ENCODE measurements around the gene TMPRSS5. TPM values are rescaled to one million over a fixed set of nuclear protein-coding genes. Genes with fewer than 3 reads are reported as not detected.

TMPRSS5 gene
- total and polyA plus RNA-seq, 10 of the 15 experiments (the other 5 are each of a cell fraction or from before 2014, with no cell fraction given) = 0.05 to 0.85 (median 0.34) TPM; not detected in 2

DNA sequence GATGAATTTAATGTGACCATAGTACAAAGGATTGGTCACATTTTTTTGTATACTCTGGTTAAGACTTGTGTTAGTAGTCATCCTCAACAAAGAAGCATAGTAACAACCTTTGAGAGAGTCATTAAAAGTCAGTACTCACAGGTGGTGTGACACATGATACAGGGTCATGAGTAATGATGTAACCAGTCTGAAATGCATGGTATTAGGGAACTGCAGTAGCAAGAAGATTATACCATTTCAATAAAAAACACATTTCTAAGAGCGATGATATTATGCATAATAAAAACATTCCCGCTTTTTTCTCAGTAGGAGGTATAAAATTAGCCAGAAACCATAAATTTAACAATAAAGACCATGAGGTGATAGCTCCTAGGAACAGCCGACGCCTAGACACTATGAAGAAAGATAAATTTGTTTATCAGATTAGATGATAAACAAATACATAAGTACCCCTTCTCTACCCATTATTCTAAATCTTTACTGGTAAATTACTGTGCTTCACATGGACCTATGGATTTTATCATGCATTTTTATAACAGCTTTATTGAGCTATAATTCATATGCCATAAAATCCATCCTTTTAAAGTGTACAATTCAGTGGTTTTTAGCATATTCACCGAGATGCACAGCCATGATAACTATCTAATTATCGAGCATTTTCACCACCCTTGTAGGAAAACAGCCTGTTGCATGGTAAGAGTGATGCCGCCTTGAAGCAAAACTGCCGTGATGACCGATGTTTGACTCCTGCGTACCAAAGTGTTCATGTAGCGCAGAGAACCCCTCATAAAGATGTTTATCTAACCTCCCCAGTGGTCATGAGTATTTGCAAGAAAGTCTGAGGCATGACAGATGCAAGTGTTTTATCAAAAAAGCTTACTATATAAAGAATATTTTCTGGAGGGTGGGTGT, 41.8 kb downstream of the TMPRSS5 start (continued):
- TF ChIP-seq, protein P1, sequence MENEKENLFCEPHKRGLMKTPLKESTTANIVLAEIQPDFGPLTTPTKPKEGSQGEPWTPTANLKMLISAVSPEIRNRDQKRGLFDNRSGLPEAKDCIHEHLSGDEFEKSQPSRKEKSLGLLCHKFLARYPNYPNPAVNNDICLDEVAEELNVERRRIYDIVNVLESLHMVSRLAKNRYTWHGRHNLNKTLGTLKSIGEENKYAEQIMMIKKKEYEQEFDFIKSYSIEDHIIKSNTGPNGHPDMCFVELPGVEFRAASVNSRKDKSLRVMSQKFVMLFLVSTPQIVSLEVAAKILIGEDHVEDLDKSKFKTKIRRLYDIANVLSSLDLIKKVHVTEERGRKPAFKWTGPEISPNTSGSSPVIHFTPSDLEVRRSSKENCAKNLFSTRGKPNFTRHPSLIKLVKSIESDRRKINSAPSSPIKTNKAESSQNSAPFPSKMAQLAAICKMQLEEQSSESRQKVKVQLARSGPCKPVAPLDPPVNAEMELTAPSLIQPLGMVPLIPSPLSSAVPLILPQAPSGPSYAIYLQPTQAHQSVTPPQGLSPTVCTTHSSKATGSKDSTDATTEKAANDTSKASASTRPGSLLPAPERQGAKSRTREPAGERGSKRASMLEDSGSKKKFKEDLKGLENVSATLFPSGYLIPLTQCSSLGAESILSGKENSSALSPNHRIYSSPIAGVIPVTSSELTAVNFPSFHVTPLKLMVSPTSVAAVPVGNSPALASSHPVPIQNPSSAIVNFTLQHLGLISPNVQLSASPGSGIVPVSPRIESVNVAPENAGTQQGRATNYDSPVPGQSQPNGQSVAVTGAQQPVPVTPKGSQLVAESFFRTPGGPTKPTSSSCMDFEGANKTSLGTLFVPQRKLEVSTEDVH (IDR thresholded peaks at IDR 0.05; ENCODE audit: low read depth, partially characterized antibody) = no peak

DNA sequence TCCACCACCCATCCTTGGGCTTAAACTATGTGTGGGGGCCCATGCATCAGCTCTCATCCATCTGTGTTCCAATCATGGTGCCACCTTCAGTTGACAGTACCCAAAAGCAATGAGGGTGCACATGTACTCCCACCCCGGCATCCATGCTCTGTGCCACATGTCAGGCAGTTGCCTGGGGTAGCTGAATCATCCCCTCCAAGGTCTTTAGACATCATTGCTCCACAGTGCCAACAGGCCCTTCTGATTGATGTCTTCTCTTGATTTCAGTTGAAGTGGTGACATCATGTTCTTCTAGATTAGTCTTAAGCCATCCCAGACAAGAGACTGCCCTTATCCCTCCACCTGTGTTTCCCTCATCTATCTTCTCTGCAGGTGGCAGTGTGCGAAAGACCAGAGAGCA, 42.5 kb downstream of the TMPRSS5 start:
- no peak for TF ChIP-seq SMC3 (IDR thresholded peaks at IDR 0.05; ENCODE audit: borderline replicate concordance, low read length)
- no peak for TF ChIP-seq SIX5 (IDR thresholded peaks at IDR 0.05; ENCODE audit: low read depth, low read length, severe bottlenecking)
- TF ChIP-seq RB1 (IDR thresholded peaks at IDR 0.05; ENCODE audit: borderline replicate concordance) = no peak
- TF ChIP-seq NFIC (IDR thresholded peaks at IDR 0.05; ENCODE audit: low read depth, low read length) = no peak
- no peak for TF ChIP-seq JUNB (IDR thresholded peaks at IDR 0.05)
- no peak for TF ChIP-seq RCOR1 (conservative IDR thresholded peaks at IDR 0.05; ENCODE audit: low read depth, low read length)
- no peak for TF ChIP-seq NFYB (IDR thresholded peaks at IDR 0.05; ENCODE audit: insufficient read depth, low read depth, low read length)
- TF ChIP-seq, protein P2, sequence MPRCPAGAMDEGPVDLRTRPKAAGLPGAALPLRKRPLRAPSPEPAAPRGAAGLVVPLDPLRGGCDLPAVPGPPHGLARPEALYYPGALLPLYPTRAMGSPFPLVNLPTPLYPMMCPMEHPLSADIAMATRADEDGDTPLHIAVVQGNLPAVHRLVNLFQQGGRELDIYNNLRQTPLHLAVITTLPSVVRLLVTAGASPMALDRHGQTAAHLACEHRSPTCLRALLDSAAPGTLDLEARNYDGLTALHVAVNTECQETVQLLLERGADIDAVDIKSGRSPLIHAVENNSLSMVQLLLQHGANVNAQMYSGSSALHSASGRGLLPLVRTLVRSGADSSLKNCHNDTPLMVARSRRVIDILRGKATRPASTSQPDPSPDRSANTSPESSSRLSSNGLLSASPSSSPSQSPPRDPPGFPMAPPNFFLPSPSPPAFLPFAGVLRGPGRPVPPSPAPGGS (IDR thresholded peaks at IDR 0.05; ENCODE audit: borderline replicate concordance, insufficient read depth, low read depth, low read length, poor library complexity, severe bottlenecking) = no peak
- no peak for TF ChIP-seq BACH1 (IDR thresholded peaks at IDR 0.05; ENCODE audit: borderline replicate concordance)
- no peak for TF ChIP-seq WRNIP1 (IDR thresholded peaks at IDR 0.05; ENCODE audit: borderline replicate concordance, low read depth, low read length)
- TF ChIP-seq, protein P3, sequence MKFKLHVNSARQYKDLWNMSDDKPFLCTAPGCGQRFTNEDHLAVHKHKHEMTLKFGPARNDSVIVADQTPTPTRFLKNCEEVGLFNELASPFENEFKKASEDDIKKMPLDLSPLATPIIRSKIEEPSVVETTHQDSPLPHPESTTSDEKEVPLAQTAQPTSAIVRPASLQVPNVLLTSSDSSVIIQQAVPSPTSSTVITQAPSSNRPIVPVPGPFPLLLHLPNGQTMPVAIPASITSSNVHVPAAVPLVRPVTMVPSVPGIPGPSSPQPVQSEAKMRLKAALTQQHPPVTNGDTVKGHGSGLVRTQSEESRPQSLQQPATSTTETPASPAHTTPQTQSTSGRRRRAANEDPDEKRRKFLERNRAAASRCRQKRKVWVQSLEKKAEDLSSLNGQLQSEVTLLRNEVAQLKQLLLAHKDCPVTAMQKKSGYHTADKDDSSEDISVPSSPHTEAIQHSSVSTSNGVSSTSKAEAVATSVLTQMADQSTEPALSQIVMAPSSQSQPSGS (IDR thresholded peaks at IDR 0.05; ENCODE audit: low read length) = no peak
- TF ChIP-seq CREB1 (IDR thresholded peaks at IDR 0.05; ENCODE audit: low read depth) = no peak
- intact Hi-C loops (cut with micrococcal nuclease; ENCODE audit: unreplicated experiment) = no loop called here
- Histone ChIP-seq H3K4me1 (ENCODE audit: control insufficient read depth, insufficient read depth, low read length) (no peaks in the 10 kb centered on the region), H3K27ac (ENCODE audit: control insufficient read depth, insufficient read depth) (no peak overlapping the region), H3K27me3 (replicated peaks in 1 of 2; ENCODE audit: control insufficient read depth in 2 of 2, insufficient read depth in 2 of 2, low read length in 1 of 2) (no peaks in the 10 kb centered on the region), H3K79me2 (ENCODE audit: control insufficient read depth, insufficient read depth, low read length) (no peaks in the 10 kb centered on the region), H3K4me2 (ENCODE audit: control insufficient read depth, insufficient read depth) (no peak overlapping the region), H4K20me1 (ENCODE audit: control insufficient read depth, insufficient read depth) (no peaks in the 10 kb centered on the region), H2AFZ (ENCODE audit: control insufficient read depth, low read depth, low read length) (no peak overlapping the region), H3K9me3 (replicated peaks; ENCODE audit: control insufficient read depth, insufficient read depth, low read length) (no peaks in the 10 kb centered on the region; the same call in 2 of the 3 replicates), H3K36me3 (ENCODE audit: control insufficient read depth in 2 of 2, insufficient read depth in 2 of 2, low read length in 1 of 2) (no peaks in the 10 kb centered on the region), H3K9ac (ENCODE audit: control insufficient read depth, insufficient read depth, low read length) (no peak overlapping the region), H3K4me3 (no peak overlapping the region)
- no peak for FAIRE-seq
- WGBS (ENCODE audit: insufficient coverage, insufficient replicate concordance, low lambda C conversion rate, missing lambda C conversion rate) = 60% methylated on average over 2 of the region's 2 CpGs
- ChIA-PET POLR2A (no interaction called here), CTCF (no interaction called here), SMC1A (ENCODE audit: uncharacterized antibody, unreplicated experiment) (no interaction called here), RAD21 (ENCODE audit: unreplicated experiment) (no interaction called here)
- no peak for ATAC-seq
- in situ Hi-C loops (cut with MboI) = no loop called here
- DNase-seq (ENCODE audit: low read depth, low spot score) = no peak
- BruUV-seq (replicated peaks) = no TSS peak

Measured in GM12878 (cell line).